Endothelial cell (in vitro differentiated cells): ENCODE results near the gene FAM221A. TPM values are rescaled to one million over a fixed set of nuclear protein-coding genes. Genes with fewer than 3 reads are reported as not detected.
A peak's percentile ranks its signal among the peaks of the same experiment; 100 is the strongest.

Experiments used
- DNase-seq: peaks from one replicate; pipeline ENCODE4 v3.0.0; 2021; ENCODE audit warnings: low spot score
- H3K27ac Mint-ChIP-seq: one replicate; pipeline ENCODE4 v1.8.0; 2021; ENCODE audit warnings: mixed read lengths, inconsistent platforms; ENCODE audit not compliant: unreplicated experiment
- H3K27me3 Mint-ChIP-seq: one replicate; pipeline ENCODE4 v1.8.0; 2021; ENCODE audit warnings: mild to moderate bottlenecking, moderate library complexity, mixed read lengths, inconsistent platforms; ENCODE audit not compliant: unreplicated experiment
- H3K36me3 Mint-ChIP-seq: one replicate; pipeline ENCODE4 v1.8.0; 2021; ENCODE audit warnings: mild to moderate bottlenecking, low read depth, mixed read lengths, inconsistent platforms; ENCODE audit not compliant: unreplicated experiment
- H3K4me1 Mint-ChIP-seq: one replicate; pipeline ENCODE4 v1.8.0; 2021; ENCODE audit warnings: mild to moderate bottlenecking, mixed read lengths, inconsistent platforms; ENCODE audit not compliant: unreplicated experiment
- H3K4me3 Mint-ChIP-seq: one replicate; pipeline ENCODE4 v1.8.0; 2021; ENCODE audit warnings: mild to moderate bottlenecking, mixed read lengths, inconsistent platforms; ENCODE audit not compliant: unreplicated experiment
- H3K9me3 Mint-ChIP-seq: one replicate; pipeline ENCODE4 v1.8.0; 2021; ENCODE audit warnings: mixed read lengths, inconsistent platforms; ENCODE audit not compliant: unreplicated experiment
- total RNA-seq: library from RNA; stranded (reverse); fragmentation: NEBNext Ultra II Directional; extraction: Animal tissue kit (Norgen Biotek cat#: 25700); gene quantifications from one replicate; pipeline ENCODE4 v1.2.1, GENCODE V29; 2021; ENCODE audit not compliant: unreplicated experiment
- TF ChIP-seq, protein P1 (sequence below): fragments of 200-600 bp; sonication (generic); IDR thresholded peaks from one replicate; pipeline ENCODE4 v1.5.0; 2021; ENCODE audit warnings: antibody characterized with exemption; ENCODE audit not compliant: unreplicated experiment

FAM221A gene
- total RNA-seq, 1 donor from 2014 or later = 7.3 TPM

DNA sequence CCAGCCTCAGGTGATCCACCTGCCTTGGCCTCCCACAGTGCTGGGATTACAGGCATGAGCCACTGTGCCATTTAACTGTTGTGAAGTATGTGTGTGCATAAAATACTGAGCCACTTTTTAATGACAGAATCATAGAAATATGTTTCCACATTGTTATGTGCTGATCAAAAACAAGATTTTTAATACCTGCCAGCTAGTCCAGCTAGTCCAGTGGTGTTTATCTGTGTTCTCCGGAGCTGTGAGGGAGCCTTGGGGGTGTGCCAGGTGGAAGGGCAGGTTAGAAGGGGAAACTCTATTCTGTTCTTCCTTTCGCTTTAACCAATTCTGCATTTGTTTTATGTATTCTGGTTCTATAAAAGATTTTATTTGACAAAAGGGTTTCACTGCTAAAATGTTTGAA lies 7.0 kb downstream of the FAM221A start:
- TF ChIP-seq, protein P1, sequence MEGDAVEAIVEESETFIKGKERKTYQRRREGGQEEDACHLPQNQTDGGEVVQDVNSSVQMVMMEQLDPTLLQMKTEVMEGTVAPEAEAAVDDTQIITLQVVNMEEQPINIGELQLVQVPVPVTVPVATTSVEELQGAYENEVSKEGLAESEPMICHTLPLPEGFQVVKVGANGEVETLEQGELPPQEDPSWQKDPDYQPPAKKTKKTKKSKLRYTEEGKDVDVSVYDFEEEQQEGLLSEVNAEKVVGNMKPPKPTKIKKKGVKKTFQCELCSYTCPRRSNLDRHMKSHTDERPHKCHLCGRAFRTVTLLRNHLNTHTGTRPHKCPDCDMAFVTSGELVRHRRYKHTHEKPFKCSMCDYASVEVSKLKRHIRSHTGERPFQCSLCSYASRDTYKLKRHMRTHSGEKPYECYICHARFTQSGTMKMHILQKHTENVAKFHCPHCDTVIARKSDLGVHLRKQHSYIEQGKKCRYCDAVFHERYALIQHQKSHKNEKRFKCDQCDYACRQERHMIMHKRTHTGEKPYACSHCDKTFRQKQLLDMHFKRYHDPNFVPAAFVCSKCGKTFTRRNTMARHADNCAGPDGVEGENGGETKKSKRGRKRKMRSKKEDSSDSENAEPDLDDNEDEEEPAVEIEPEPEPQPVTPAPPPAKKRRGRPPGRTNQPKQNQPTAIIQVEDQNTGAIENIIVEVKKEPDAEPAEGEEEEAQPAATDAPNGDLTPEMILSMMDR = no peak
- no peak overlapping the region for H3K27ac Mint-ChIP-seq
- no peaks in the 10 kb centered on the region for H3K4me1 Mint-ChIP-seq
- no peaks in the 10 kb centered on the region for H3K27me3 Mint-ChIP-seq
- H3K9me3 Mint-ChIP-seq = no peaks in the 10 kb centered on the region
- DNase-seq = no peak
- no peak overlapping the region for H3K4me3 Mint-ChIP-seq
- H3K36me3 Mint-ChIP-seq = no peaks in the 10 kb centered on the region

DNA sequence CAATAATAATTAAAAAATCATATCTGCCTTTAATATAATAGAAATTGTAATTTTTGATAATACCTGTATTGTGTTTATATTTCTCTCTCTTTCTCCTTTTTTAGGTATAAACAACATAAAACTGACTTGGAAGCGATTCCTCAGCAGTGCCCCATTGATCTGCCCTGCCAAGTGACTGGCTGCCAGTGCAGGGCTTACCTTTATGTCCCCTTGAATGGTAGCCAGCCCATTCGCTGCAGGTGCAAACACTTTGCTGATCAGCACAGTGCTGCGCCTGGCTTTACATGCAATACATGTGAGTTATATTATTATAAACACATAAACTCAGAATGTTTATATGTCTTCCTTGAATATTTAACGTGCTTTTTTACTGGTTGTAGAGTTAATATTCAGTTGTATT lies 9.2 kb downstream of the FAM221A start:
- Mint-ChIP-seq H3K27ac (no peak overlapping the region), H3K4me3 (no peak overlapping the region), H3K36me3 (peaks cover 7% of the 10 kb centered on the region), H3K4me1 (no peaks in the 10 kb centered on the region), H3K27me3 (no peaks in the 10 kb centered on the region), H3K9me3 (no peaks in the 10 kb centered on the region)
- DNase-seq = no peak
- TF ChIP-seq, protein P1 = no peak

DNA sequence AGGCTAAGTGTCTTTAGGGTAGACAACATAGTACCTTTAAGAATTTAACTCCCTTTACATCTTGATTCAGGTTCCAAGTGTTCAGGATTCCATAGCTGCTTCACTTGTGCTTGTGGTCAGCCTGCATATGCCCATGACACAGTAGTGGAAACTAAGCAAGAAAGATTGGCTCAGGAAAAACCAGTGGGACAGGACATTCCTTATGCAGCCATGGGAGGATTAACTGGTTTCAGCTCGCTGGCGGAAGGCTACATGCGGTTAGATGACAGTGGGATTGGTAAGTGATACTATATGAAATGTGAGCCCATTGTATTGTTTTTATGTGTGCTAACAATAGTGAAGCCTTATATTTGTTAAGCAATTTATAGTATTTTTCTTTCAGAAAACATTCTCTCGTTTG lies 11.3 kb downstream of the FAM221A start:
- Mint-ChIP-seq H3K27me3 (no peaks in the 10 kb centered on the region), H3K9me3 (no peaks in the 10 kb centered on the region), H3K4me1 (no peaks in the 10 kb centered on the region), H3K27ac (no peak overlapping the region), H3K4me3 (no peak overlapping the region), H3K36me3 (peaks cover 7% of the 10 kb centered on the region)
- no peak for DNase-seq
- TF ChIP-seq, protein P1 = no peak

DNA sequence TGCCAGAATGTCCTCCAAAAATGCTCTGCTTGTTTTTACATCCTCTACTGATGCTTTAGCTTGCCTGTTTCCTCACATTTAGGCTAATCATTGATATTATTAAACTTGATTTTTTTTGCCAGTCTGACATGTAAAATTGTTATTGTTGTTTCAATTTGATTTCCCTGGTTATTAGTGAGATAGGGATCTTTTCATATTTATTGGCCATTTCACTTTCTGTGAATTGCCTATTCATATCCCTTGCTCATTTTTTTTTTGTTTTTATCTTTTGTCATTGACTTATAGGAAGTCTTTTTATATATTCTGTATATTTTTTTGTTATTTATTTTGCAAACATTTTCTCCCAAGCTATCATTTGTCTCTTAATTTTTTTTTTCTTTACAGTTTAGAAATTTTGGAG lies 13.2 kb downstream of the FAM221A start:
- no peak for DNase-seq
- no peaks in the 10 kb centered on the region for H3K27me3 Mint-ChIP-seq
- no peak overlapping the region for H3K27ac Mint-ChIP-seq
- H3K4me1 Mint-ChIP-seq = peaks cover 4% of the 10 kb centered on the region
- H3K4me3 Mint-ChIP-seq = no peak overlapping the region
- TF ChIP-seq, protein P1 = no peak
- H3K36me3 Mint-ChIP-seq = peaks cover 7% of the 10 kb centered on the region
- H3K9me3 Mint-ChIP-seq = no peaks in the 10 kb centered on the region

DNA sequence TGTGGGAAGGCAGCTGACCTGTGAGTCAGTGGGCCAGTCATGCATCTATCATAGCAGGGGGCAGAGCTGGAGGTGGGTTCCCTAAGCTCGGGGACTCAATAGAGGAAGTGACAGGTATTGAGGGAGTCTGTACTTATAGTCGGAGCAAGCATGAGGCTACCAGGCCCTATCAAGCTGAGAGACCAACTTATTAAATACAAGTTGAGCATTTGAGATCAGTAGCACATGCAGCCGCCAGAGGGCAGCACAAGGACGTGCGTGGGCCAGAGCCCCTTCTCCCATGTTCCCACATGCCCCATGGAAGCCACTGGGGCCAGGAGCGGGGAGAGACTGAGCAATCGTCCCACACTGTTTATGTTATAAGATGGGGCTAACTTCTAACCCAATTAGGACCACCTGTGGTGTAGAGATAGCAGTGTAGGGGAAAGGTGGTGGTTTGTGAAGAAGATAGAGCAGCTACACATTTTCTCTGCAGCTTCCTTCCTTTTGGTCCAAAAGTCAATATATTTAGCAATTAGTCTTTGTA lies 17.0 kb downstream of the FAM221A start:
- H3K27me3 Mint-ChIP-seq = no peaks in the 10 kb centered on the region
- peaks cover 7% of the 10 kb centered on the region for H3K36me3 Mint-ChIP-seq
- H3K9me3 Mint-ChIP-seq = no peaks in the 10 kb centered on the region
- DNase-seq = peak; percentile 74
- H3K4me3 Mint-ChIP-seq = no peak overlapping the region
- peaks cover 4% of the 10 kb centered on the region for H3K4me1 Mint-ChIP-seq
- TF ChIP-seq, protein P1 = peak; percentile 82
- no peak overlapping the region for H3K27ac Mint-ChIP-seq
